Measurements from ENCODE around the gene LRRC17. TPM values are rescaled to one million over a fixed set of nuclear protein-coding genes. Genes with fewer than 3 reads are reported as not detected.

Gene LRRC17
- total RNA-seq, 2 donors from 2014 or later, result 2.0 to 2.9 TPM

- no peak for ATAC-seq
- H3K27me3 ChIP-seq, result no peaks in the 10 kb centered on the region
- no peaks in the 10 kb centered on the region for H3K4me1 ChIP-seq
- TF ChIP-seq POLR2A (IDR thresholded peaks at IDR 0.05), result no peak
- H3K36me3 ChIP-seq (replicated peaks in 1 of 2; ENCODE audit: insufficient read depth in 1 of 2, low read depth in 2 of 2), result no peaks in the 10 kb centered on the region
- intact Hi-C loops (cut with DNase I), result no loop called here
- no peak overlapping the region for H3K4me3 ChIP-seq
- no peak overlapping the region for H3K27ac ChIP-seq
- H3K9me3 ChIP-seq, result no peaks in the 10 kb centered on the region
- no peak for DNase-seq
Measured at GRCh38 chr7:102908676-102909075, 4.1 kb upstream of the LRRC17 start.

DNA sequence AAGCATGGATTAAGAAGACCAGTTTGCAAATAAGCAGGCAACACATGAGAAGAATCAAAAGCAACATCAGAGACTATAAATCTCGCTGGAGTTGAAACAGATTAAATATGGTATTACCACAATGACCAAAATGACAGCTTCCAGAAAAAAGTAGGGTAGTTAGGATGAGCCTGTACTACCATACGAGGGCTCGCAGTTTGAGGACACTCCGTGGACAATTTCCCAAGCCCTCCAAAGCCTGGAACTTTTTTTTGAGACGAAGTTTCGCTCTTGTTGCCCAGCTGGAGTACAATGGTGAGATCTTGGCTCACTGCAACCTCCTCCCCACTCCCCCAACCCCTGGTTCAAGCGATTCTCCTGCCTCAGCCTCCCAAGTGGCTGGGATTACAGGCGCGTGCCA, 1.0 kb downstream of the LRRC17 start:
- ATAC-seq, result no peak
- H3K4me1 ChIP-seq, result no peaks in the 10 kb centered on the region
- no peak overlapping the region for H3K27ac ChIP-seq
- H3K27me3 ChIP-seq, result no peaks in the 10 kb centered on the region
- no peaks in the 10 kb centered on the region for H3K36me3 ChIP-seq (replicated peaks in 1 of 2; ENCODE audit: insufficient read depth in 1 of 2, low read depth in 2 of 2)
- DNase-seq, result no peak
- no peaks in the 10 kb centered on the region for H3K9me3 ChIP-seq
- intact Hi-C loops (cut with DNase I), result no loop called here
- WGBS, 2 donors, result 90 to 96% methylated on average over 9 of the region's 9 CpGs
- TF ChIP-seq CTCF (IDR thresholded peaks at IDR 0.05), result no peak
- TF ChIP-seq POLR2A (IDR thresholded peaks at IDR 0.05), result no peak
- no peak overlapping the region for H3K4me3 ChIP-seq

GRCh38 chr7:102914585-102914984, 1.8 kb downstream of the LRRC17 start:
- no peaks in the 10 kb centered on the region for H3K27me3 ChIP-seq
- TF ChIP-seq POLR2A (IDR thresholded peaks at IDR 0.05), result no peak
- H3K36me3 ChIP-seq (replicated peaks in 1 of 2; ENCODE audit: insufficient read depth in 1 of 2, low read depth in 2 of 2), result no peaks in the 10 kb centered on the region
- H3K4me1 ChIP-seq, result no peaks in the 10 kb centered on the region
- DNase-seq (peak in 3 of 4 donors; percentile 12 to 27 (median 23)), ATAC-seq (peak; percentile 42)
- H3K27ac ChIP-seq, result no peak overlapping the region
- H3K4me3 ChIP-seq, result no peak overlapping the region
- H3K9me3 ChIP-seq, result no peaks in the 10 kb centered on the region
- 81 to 82% methylated on average over 8 of the region's 8 CpGs for WGBS, 2 donors
- intact Hi-C loops (cut with DNase I), result no loop called here

- Histone ChIP-seq H3K9me3 (no peaks in the 10 kb centered on the region), H3K4me3 (no peak overlapping the region), H3K27ac (no peak overlapping the region), H3K36me3 (replicated peaks in 1 of 2; ENCODE audit: insufficient read depth in 1 of 2, low read depth in 2 of 2) (no peaks in the 10 kb centered on the region), H3K4me1 (no peaks in the 10 kb centered on the region), H3K27me3 (no peaks in the 10 kb centered on the region)
- DNase-seq, result no peak
- no peak for ATAC-seq
- WGBS, 2 donors, result 85 to 86% methylated on average over 3 of the region's 3 CpGs
- intact Hi-C loops (cut with DNase I), result no loop called here
- TF ChIP-seq POLR2A (IDR thresholded peaks at IDR 0.05), result no peak
- TF ChIP-seq CTCF (IDR thresholded peaks at IDR 0.05), result no peak
Measured at GRCh38 chr7:102916426-102916825, 3.6 kb downstream of the LRRC17 start.

GRCh38 chr7:102916881-102917280, 4.1 kb downstream of the LRRC17 start:
- H3K27ac ChIP-seq, result no peak overlapping the region
- no peak for ATAC-seq
- H3K36me3 ChIP-seq (replicated peaks in 1 of 2; ENCODE audit: insufficient read depth in 1 of 2, low read depth in 2 of 2), result no peaks in the 10 kb centered on the region
- intact Hi-C loops (cut with DNase I), result no loop called here
- TF ChIP-seq POLR2A (IDR thresholded peaks at IDR 0.05) (no peak), CTCF (IDR thresholded peaks at IDR 0.05) (no peak)
- DNase-seq, result no peak
- H3K4me1 ChIP-seq, result no peaks in the 10 kb centered on the region
- no peaks in the 10 kb centered on the region for H3K9me3 ChIP-seq
- H3K27me3 ChIP-seq, result no peaks in the 10 kb centered on the region
- no peak overlapping the region for H3K4me3 ChIP-seq

DNA sequence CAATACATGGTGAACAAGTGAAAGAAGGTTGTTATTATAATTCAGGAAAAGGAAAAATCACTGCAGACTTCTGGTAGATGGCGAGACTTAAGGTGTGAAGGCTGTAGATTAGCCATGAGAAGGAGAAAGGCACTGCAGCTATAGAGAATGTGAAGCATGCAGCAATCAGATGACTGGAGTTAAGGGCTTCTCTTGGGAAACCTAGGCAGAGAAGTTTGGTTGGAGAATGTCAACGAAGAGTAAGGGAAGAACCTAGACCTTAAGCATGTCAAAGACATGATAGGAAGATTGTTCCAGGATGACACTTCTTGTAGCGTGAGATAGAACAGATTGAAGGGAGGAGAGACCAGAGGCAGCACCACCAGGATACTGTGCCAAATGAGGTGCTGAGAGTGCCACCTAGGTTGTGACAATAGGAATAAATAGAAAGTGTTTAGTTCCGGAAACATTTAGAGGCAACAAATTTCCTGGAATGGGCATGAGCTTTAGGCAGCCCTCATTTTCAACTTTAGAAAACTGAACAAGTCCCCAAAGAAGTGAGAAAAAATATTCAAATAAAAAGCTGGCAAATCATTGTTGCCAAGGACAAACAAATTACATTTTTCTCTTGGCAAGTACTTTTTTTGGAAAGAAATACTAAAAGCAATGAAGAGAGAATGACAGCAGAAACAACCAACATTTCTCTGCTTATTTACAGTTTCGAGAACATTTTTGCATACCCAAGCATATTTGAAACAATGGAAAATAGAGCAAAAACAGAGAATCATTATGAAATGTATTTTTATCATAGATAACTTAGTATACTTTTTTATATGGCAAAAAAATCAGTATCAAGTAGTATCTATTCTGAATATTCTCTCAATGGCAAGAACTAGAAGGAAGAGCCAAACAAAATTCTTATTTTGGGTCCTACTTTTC, 4.9 kb downstream of the LRRC17 start:
- TF ChIP-seq CTCF (IDR thresholded peaks at IDR 0.05) (peak in 1 of 7 experiments; percentile 6), POLR2A (IDR thresholded peaks at IDR 0.05) (no peak)
- no peak overlapping the region for H3K27ac ChIP-seq
- DNase-seq, result no peak
- no peaks in the 10 kb centered on the region for H3K9me3 ChIP-seq
- intact Hi-C loops (cut with DNase I), result no loop called here
- H3K36me3 ChIP-seq (replicated peaks in 1 of 2; ENCODE audit: insufficient read depth in 1 of 2, low read depth in 2 of 2), result no peaks in the 10 kb centered on the region
- ATAC-seq, result no peak
- no peaks in the 10 kb centered on the region for H3K27me3 ChIP-seq
- H3K4me1 ChIP-seq, result no peaks in the 10 kb centered on the region
- WGBS, 2 donors, result 72 to 75% methylated on average over 5 of the region's 5 CpGs
- no peak overlapping the region for H3K4me3 ChIP-seq

All from body of pancreas (tissue), 4 donors.